Mesenchymal stem cell (in vitro differentiated cells and primary cell): ENCODE data around the gene NTSR1.

ENCODE experiments used
- DNase-seq: peaks from one replicate; pipeline ENCODE4 v3.0.0-alpha.2; 2013
- H2AFZ ChIP-seq: one replicate; pipeline ENCODE4 v1.6.1; 2013; ENCODE audit warnings: low read depth, mild to moderate bottlenecking, control low read depth, inconsistent platforms, low read length, moderate library complexity
- H2AK5ac ChIP-seq: 2 replicates; pipeline ENCODE4 v1.6.1; 2013; ENCODE audit warnings: low read length, moderate library complexity, mild to moderate bottlenecking, inconsistent platforms; ENCODE audit not compliant: severe bottlenecking
- H2BK120ac ChIP-seq: one replicate; pipeline ENCODE4 v1.6.1; 2013; ENCODE audit warnings: low read depth, mild to moderate bottlenecking, inconsistent platforms, low read length, moderate library complexity
- H2BK12ac ChIP-seq, 2 experiments: one replicate each; pipeline ENCODE4 v1.6.1; 2013; ENCODE audit warnings: inconsistent platforms in 2 of 2, low read length in 2 of 2, mild to moderate bottlenecking in 2 of 2, moderate library complexity in 2 of 2, control low read depth in 1 of 2
- H2BK15ac ChIP-seq: one replicate; pipeline ENCODE4 v1.6.1; 2013; ENCODE audit warnings: mild to moderate bottlenecking, low read depth, inconsistent platforms; ENCODE audit not compliant: poor library complexity, severe bottlenecking
- H2BK5ac ChIP-seq: 2 replicates; pipeline ENCODE4 v1.6.1; 2013; ENCODE audit warnings: low read depth, mild to moderate bottlenecking, low read length, control low read depth, inconsistent platforms; ENCODE audit not compliant: poor library complexity, severe bottlenecking
- H3K14ac ChIP-seq, 2 experiments: one replicate each; pipeline ENCODE4 v1.6.1; 2013; ENCODE audit warnings: inconsistent platforms in 2 of 2, low read length in 2 of 2, control low read depth in 1 of 2, mild to moderate bottlenecking in 1 of 2, moderate library complexity in 1 of 2
- H3K18ac ChIP-seq, 2 experiments: one replicate each; pipeline ENCODE4 v1.6.1; 2013; ENCODE audit warnings: inconsistent platforms in 2 of 2, low read length in 2 of 2, control low read depth in 1 of 2, low read depth in 1 of 2, mild to moderate bottlenecking in 1 of 2
- H3K23ac ChIP-seq, 2 experiments: one replicate each; pipeline ENCODE4 v1.6.1; 2013; ENCODE audit warnings: inconsistent platforms in 2 of 2, low read length in 2 of 2, mild to moderate bottlenecking in 2 of 2, moderate library complexity in 2 of 2, control low read depth in 1 of 2
- H3K27ac ChIP-seq: 2 replicates; pipeline ENCODE4 v1.5.1; 2013; ENCODE audit warnings: mild to moderate bottlenecking, moderate library complexity, low read length, control low read depth, inconsistent platforms; ENCODE audit not compliant: poor library complexity, severe bottlenecking
- H3K27me3 ChIP-seq, 2 experiments: 2 replicates each; pipeline versions ENCODE4 v1.6.1 to v1.7.0; 2013; ENCODE audit warnings: low read length in 2 of 2, mild to moderate bottlenecking in 2 of 2, moderate library complexity in 2 of 2, control low read depth in 1 of 2, inconsistent platforms in 1 of 2; ENCODE audit not compliant: control insufficient read depth in 1 of 2, insufficient read depth in 1 of 2
- H3K36me3 ChIP-seq, 2 experiments: 2 replicates each; pipeline versions ENCODE4 v1.6.1 to v1.7.0; 2013; ENCODE audit warnings: low read length in 2 of 2, control low read depth in 1 of 2, inconsistent platforms in 1 of 2, low read depth in 1 of 2, mild to moderate bottlenecking in 1 of 2; ENCODE audit not compliant: insufficient read depth in 2 of 2, control insufficient read depth in 1 of 2
- H3K4ac ChIP-seq, 2 experiments: one replicate each; pipeline ENCODE4 v1.6.1; 2013; ENCODE audit warnings: inconsistent platforms in 2 of 2, low read length in 2 of 2, mild to moderate bottlenecking in 2 of 2, moderate library complexity in 2 of 2, control low read depth in 1 of 2, low read depth in 1 of 2
- H3K4me1 ChIP-seq: 2 replicates; pipeline ENCODE4 v1.6.1; 2013; ENCODE audit warnings: low read depth, low read length, control low read depth; ENCODE audit not compliant: control insufficient read depth, insufficient read depth
- H3K4me2 ChIP-seq: 2 replicates; pipeline ENCODE4 v1.6.1; 2013; ENCODE audit warnings: low read length, mild to moderate bottlenecking, inconsistent platforms; ENCODE audit not compliant: poor library complexity, severe bottlenecking
- H3K4me3 ChIP-seq, 2 experiments: 2 replicates each; pipeline versions ENCODE4 v1.5.1 to v1.7.0; 2013; ENCODE audit warnings: low read length in 2 of 2, mild to moderate bottlenecking in 2 of 2, control low read depth in 1 of 2, low read depth in 1 of 2; ENCODE audit not compliant: insufficient read depth in 1 of 2
- H3K79me1 ChIP-seq: replicated peaks from 2 replicates; pipeline ENCODE4 v1.6.1; 2013; ENCODE audit warnings: mild to moderate bottlenecking, control low read depth, low read length, inconsistent platforms; ENCODE audit not compliant: poor library complexity, severe bottlenecking
- H3K9ac ChIP-seq: 2 replicates; pipeline ENCODE4 v1.7.0; 2013; ENCODE audit warnings: mild to moderate bottlenecking, low read length, moderate library complexity
- H3K9me3 ChIP-seq: 2 replicates; pipeline ENCODE4 v1.7.0; 2013; ENCODE audit warnings: mild to moderate bottlenecking, low read length; ENCODE audit not compliant: control insufficient read depth
- H4K8ac ChIP-seq: one replicate; pipeline ENCODE4 v1.6.1; 2013; ENCODE audit warnings: inconsistent platforms, mild to moderate bottlenecking, low read length, moderate library complexity
- H4K91ac ChIP-seq: one replicate; pipeline ENCODE4 v1.6.1; 2013; ENCODE audit warnings: mild to moderate bottlenecking, low read length, inconsistent platforms
- WGBS: methylation state at CpG from one replicate; pipeline ENCODE4 v1.1.7; 2013; ENCODE audit warnings: mixed read lengths; 5-methylcytosine and 5-hydroxymethylcytosine counted together

NTSR1 gene

DNA sequence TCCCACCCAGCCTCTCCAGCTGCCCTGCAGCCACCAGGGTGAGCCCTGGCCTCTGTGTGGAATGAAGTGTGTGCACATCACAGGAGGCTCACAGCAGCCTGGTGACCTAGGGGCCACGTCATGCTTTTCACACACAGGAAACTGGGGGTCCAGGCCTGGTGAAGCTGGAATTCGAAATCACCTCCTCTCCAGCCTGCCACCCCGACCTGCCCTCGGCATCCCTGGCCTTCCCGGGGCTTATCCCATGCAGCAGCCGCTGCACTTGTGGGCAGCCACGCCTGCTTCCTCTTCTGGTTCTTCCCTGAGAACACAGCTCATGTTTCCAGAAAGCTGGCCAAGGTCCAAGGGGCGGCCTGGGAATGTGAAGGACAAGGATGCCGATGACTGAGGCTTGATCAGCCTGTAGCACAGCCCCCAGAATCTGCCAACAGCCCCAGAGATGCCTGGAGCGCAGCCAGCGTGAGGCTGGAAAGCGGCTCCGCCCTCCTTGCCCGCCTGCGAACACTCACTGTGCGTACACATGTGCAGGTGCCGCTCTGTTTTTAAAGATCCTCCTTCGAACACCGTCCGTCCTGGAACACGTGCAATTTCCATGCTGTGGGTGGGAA is 4.2 kb upstream of the NTSR1 start:
- Histone ChIP-seq H4K8ac (no peak overlapping the region), H3K23ac (no peak overlapping the region), H3K27me3 (peaks cover 13 to 21% of the 10 kb centered on the region in 2 experiments), H2BK120ac (no peak overlapping the region), H3K9ac (peak overlapping the region; percentile 46), H3K4ac (no peak overlapping the region), H3K18ac (peak overlapping the region in 1 of 2 experiments; percentile 86), H2AFZ (no peak overlapping the region), H3K79me1 (no peaks in the 10 kb centered on the region), H4K91ac (peak overlapping the region; percentile 84), H3K9me3 (no peaks in the 10 kb centered on the region), H3K4me2 (no peak overlapping the region), H3K36me3 (peaks cover 0 to under 1% of the 10 kb centered on the region in 2 experiments), H2BK12ac (peak overlapping the region in 1 of 2 experiments; percentile 11), H2AK5ac (no peak overlapping the region), H3K4me1 (peaks cover 37% of the 10 kb centered on the region), H3K4me3 (no peak overlapping the region), H2BK15ac (no peak overlapping the region), H2BK5ac (no peak overlapping the region), H3K27ac (no peak overlapping the region), H3K14ac (peak overlapping the region in 1 of 2 experiments; percentile 50)
- WGBS = 55% methylated on average over 21 of the region's 21 CpGs
- peak; percentile 81 for DNase-seq

DNA sequence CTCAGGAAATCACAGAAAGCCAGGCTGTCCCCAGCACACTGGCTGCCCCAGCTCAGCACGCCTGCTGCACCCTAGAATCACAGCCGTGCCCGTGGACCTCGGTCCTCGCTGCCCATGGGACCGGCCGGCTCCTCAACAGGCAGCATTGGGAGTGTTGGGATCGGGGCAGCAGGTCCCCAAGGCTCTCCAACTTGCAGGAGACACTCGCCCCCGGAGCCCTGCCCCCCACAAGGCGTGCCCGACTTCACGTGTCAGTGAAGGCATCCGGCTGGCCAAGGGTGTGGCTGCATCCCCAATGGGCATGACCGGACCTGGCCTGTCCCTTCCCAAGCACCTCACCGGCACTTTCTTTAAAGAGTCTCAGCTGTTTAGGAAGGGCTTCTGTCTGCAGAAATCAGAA is 3.0 kb upstream of the NTSR1 start:
- no peak overlapping the region for H2AK5ac ChIP-seq
- no peak overlapping the region for H4K8ac ChIP-seq
- no peak overlapping the region for H3K4me2 ChIP-seq
- peaks cover 0 to 4% of the 10 kb centered on the region in 2 experiments for H3K36me3 ChIP-seq
- DNase-seq = no peak
- H3K18ac ChIP-seq = no peak overlapping the region
- no peak overlapping the region for H3K27ac ChIP-seq
- no peak overlapping the region for H2BK120ac ChIP-seq
- no peak overlapping the region for H2BK15ac ChIP-seq
- H3K79me1 ChIP-seq = no peaks in the 10 kb centered on the region
- H3K27me3 ChIP-seq = peaks cover 25 to 33% of the 10 kb centered on the region in 2 experiments
- H2AFZ ChIP-seq = no peak overlapping the region
- H2BK12ac ChIP-seq = no peak overlapping the region
- H3K4ac ChIP-seq = no peak overlapping the region
- no peak overlapping the region for H3K9ac ChIP-seq
- no peak overlapping the region for H3K4me3 ChIP-seq
- H3K4me1 ChIP-seq = peaks cover 40% of the 10 kb centered on the region
- WGBS = 91% methylated on average over 16 of the region's 16 CpGs
- H3K23ac ChIP-seq = no peak overlapping the region
- H2BK5ac ChIP-seq = no peak overlapping the region
- H3K9me3 ChIP-seq = no peaks in the 10 kb centered on the region
- no peak overlapping the region for H3K14ac ChIP-seq
- no peak overlapping the region for H4K91ac ChIP-seq

DNA sequence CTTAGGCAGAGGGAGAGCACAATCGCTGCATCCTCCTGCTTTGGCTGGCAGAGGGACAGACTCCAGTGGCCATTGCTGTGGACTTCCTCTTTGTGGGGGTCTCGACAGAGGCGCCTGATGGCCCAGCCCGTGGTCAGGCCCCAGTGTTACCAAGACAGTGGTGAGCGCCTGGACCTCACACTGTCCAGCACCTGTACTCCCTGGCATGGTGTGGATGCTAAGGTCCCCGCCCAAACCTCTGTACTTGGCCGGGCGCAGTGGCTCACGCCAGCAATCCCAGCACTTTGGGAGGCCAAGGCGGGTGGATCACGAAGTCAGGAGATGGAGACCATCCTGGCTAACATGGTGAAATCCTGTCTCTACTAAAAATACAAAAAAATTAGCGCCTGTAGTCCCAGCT is 2.3 kb upstream of the NTSR1 start:
- H3K4ac ChIP-seq = no peak overlapping the region
- H2BK5ac ChIP-seq = no peak overlapping the region
- peaks cover 42% of the 10 kb centered on the region for H3K4me1 ChIP-seq
- H3K27me3 ChIP-seq = peaks cover 31 to 36% of the 10 kb centered on the region in 2 experiments
- no peak overlapping the region for H2BK12ac ChIP-seq
- no peak overlapping the region for H3K18ac ChIP-seq
- H3K4me2 ChIP-seq = no peak overlapping the region
- no peaks in the 10 kb centered on the region for H3K9me3 ChIP-seq
- H3K23ac ChIP-seq = no peak overlapping the region
- H3K79me1 ChIP-seq = no peaks in the 10 kb centered on the region
- 98% methylated on average over 12 of the region's 12 CpGs for WGBS
- H2AK5ac ChIP-seq = no peak overlapping the region
- H2BK15ac ChIP-seq = no peak overlapping the region
- H3K4me3 ChIP-seq = no peak overlapping the region
- H3K14ac ChIP-seq = no peak overlapping the region
- no peak for DNase-seq
- no peak overlapping the region for H3K27ac ChIP-seq
- H4K91ac ChIP-seq = no peak overlapping the region
- H2AFZ ChIP-seq = no peak overlapping the region
- H2BK120ac ChIP-seq = no peak overlapping the region
- no peak overlapping the region for H4K8ac ChIP-seq
- H3K9ac ChIP-seq = no peak overlapping the region
- peaks cover 0 to 4% of the 10 kb centered on the region in 2 experiments for H3K36me3 ChIP-seq

GRCh38 chr20:62706857-62707256 is 1.8 kb upstream of the NTSR1 start:
- Histone ChIP-seq H2BK12ac (no peak overlapping the region), H3K4me3 (no peak overlapping the region), H3K4ac (no peak overlapping the region), H3K23ac (no peak overlapping the region), H3K9me3 (no peaks in the 10 kb centered on the region), H4K91ac (no peak overlapping the region), H3K4me2 (no peak overlapping the region), H3K79me1 (no peaks in the 10 kb centered on the region), H3K9ac (no peak overlapping the region), H2BK5ac (no peak overlapping the region), H3K4me1 (peaks cover 40% of the 10 kb centered on the region), H3K14ac (no peak overlapping the region), H3K36me3 (peaks cover 0 to 4% of the 10 kb centered on the region in 2 experiments), H3K27ac (no peak overlapping the region), H4K8ac (no peak overlapping the region), H2AFZ (no peak overlapping the region), H2BK120ac (no peak overlapping the region), H3K18ac (no peak overlapping the region), H2AK5ac (no peak overlapping the region), H3K27me3 (peaks cover 35 to 36% of the 10 kb centered on the region in 2 experiments), H2BK15ac (no peak overlapping the region)
- DNase-seq = no peak
- WGBS = 90% methylated on average over 12 of the region's 12 CpGs
